Liver (tissue), 9 donors: ENCODE measurements around the gene MYO18A. TPM values are rescaled to one million over a fixed set of nuclear protein-coding genes. Genes with fewer than 3 reads are reported as not detected.

Experiments
- DNase-seq: peaks from one replicate; pipeline ENCODE4 v3.0.0-alpha.2; 2017; ENCODE audit warnings: low spot score
- H3K27ac ChIP-seq, 2 donors: one replicate each; pipeline ENCODE4 v1.7.0; 2013; ENCODE audit warnings: inconsistent platforms in 2 of 2, low read length in 2 of 2, control low read depth in 1 of 2, low read depth in 1 of 2, mild to moderate bottlenecking in 1 of 2
- H3K27me3 ChIP-seq, 4 donors: one replicate each; pipeline versions ENCODE4 v1.6.1 to v1.7.0; 2013; ENCODE audit warnings: low read length in 3 of 4, inconsistent platforms in 1 of 4, mild to moderate bottlenecking in 1 of 4, moderate library complexity in 1 of 4; ENCODE audit not compliant: control insufficient read depth in 4 of 4, insufficient read depth in 4 of 4
- H3K36me3 ChIP-seq, 4 donors: one replicate each; pipeline versions ENCODE4 v1.6.1 to v1.7.0; 2013; ENCODE audit warnings: low read length in 3 of 4, mild to moderate bottlenecking in 3 of 4, low read depth in 1 of 4, moderate library complexity in 1 of 4; ENCODE audit not compliant: control insufficient read depth in 4 of 4, insufficient read depth in 3 of 4
- H3K4me1 ChIP-seq, 4 donors: one replicate each; pipeline versions ENCODE4 v1.6.1 to v1.7.0; 2013; ENCODE audit warnings: low read length in 3 of 4, mild to moderate bottlenecking in 3 of 4, moderate library complexity in 1 of 4; ENCODE audit not compliant: control insufficient read depth in 4 of 4, insufficient read depth in 4 of 4
- H3K4me3 ChIP-seq, 3 donors: one replicate each; pipeline versions ENCODE4 v1.6.1 to v1.7.0; 2013; ENCODE audit warnings: low read length in 3 of 3, control low read depth in 1 of 3, low read depth in 1 of 3, mild to moderate bottlenecking in 1 of 3
- H3K9ac ChIP-seq, 2 donors: one replicate each; pipeline ENCODE4 v1.7.0; 2013; ENCODE audit warnings: low read length in 2 of 2, mild to moderate bottlenecking in 2 of 2, moderate library complexity in 2 of 2, control low read depth in 1 of 2, low read depth in 1 of 2
- H3K9me3 ChIP-seq, 4 donors: one replicate each; pipeline versions ENCODE4 v1.6.1 to v1.7.0; 2013; ENCODE audit warnings: low read length in 3 of 4; ENCODE audit not compliant: control insufficient read depth in 4 of 4
- EGR1 ChIP-seq, 2 donors: IDR thresholded peaks; 2 replicates each; pipeline ENCODE4 v1.6.1; 2016 to 2018; ENCODE audit warnings: antibody characterized with exemption in 2 of 2, low read depth in 2 of 2
- FOXA1 ChIP-seq: IDR thresholded peaks from 2 replicates; pipeline ENCODE4 v1.6.1; 2016; ENCODE audit warnings: antibody characterized with exemption
- FOXA2 ChIP-seq: IDR thresholded peaks from 2 replicates; pipeline ENCODE4 v1.6.1; 2016; ENCODE audit warnings: antibody characterized with exemption
- GABPA ChIP-seq, 2 donors: IDR thresholded peaks in 1 of 2; conservative IDR thresholded peaks in 1 of 2; 2 replicates each; pipeline ENCODE4 v1.6.1; 2016; ENCODE audit warnings: antibody characterized with exemption in 2 of 2, mild to moderate bottlenecking in 1 of 2, moderate library complexity in 1 of 2
- HNF4A ChIP-seq, 2 donors: conservative IDR thresholded peaks; 2 replicates each; pipeline ENCODE4 v1.6.1; 2016; ENCODE audit warnings: antibody characterized with exemption in 2 of 2, mild to moderate bottlenecking in 2 of 2
- HNF4G ChIP-seq: IDR thresholded peaks from 2 replicates; pipeline ENCODE4 v1.6.1; 2016; ENCODE audit warnings: antibody characterized with exemption
- JUND ChIP-seq, 2 donors: IDR thresholded peaks; 2 replicates each; pipeline ENCODE4 v1.6.1; 2016; ENCODE audit warnings: antibody characterized with exemption in 2 of 2
- NR2F2 ChIP-seq: IDR thresholded peaks from 2 replicates; pipeline ENCODE4 v1.6.1; 2016; ENCODE audit warnings: antibody characterized with exemption
- RXRA ChIP-seq, 2 donors: IDR thresholded peaks; 2 replicates each; pipeline ENCODE4 v1.6.1; 2017 to 2018; ENCODE audit warnings: antibody characterized with exemption in 2 of 2, mild to moderate bottlenecking in 1 of 2
- SP1 ChIP-seq: IDR thresholded peaks from 2 replicates; pipeline ENCODE4 v1.6.1; 2018; ENCODE audit warnings: antibody characterized with exemption, mild to moderate bottlenecking
- TAF1 ChIP-seq: conservative IDR thresholded peaks from 2 replicates; pipeline ENCODE4 v1.6.1; 2016; ENCODE audit warnings: antibody characterized with exemption, mild to moderate bottlenecking
- YY1 ChIP-seq: IDR thresholded peaks from 2 replicates; pipeline ENCODE4 v1.6.1; 2016; ENCODE audit warnings: antibody characterized with exemption, mild to moderate bottlenecking
- WGBS: extraction: QIAGEN DNeasy Blood & Tissue Kit; methylation state at CpG from one replicate; pipeline ENCODE4 v1.1.7; 2013; 5-methylcytosine and 5-hydroxymethylcytosine counted together
- polyA plus RNA-seq, 2 donors: library from polyadenylated mRNA; stranded (reverse) in 1 of 2; unstranded in 1 of 2; fragments of 200-250 nt in 1 of 2; fragments of >200 nt in 1 of 2; fragmentation: Nextera tagmentation in 1 of 2; extraction: Ambion mirVana in 1 of 2; gene quantifications; one replicate each; pipeline versions ENCODE4 v1.2.1 to v1.2.3, GENCODE V29; 2013 to 2015
- total RNA-seq, 2 donors: library from RNA; depleted of rRNA; stranded (reverse); fragments of >200 nt; gene quantifications; one replicate each; pipeline ENCODE4 v1.2.3, GENCODE V29; 2014
- TF ChIP-seq, protein P1 (sequence below): IDR thresholded peaks from 2 replicates; pipeline ENCODE4 v1.6.1; 2016; ENCODE audit warnings: antibody characterized with exemption
- TF ChIP-seq, protein P2 (sequence below): IDR thresholded peaks from 2 replicates; pipeline ENCODE4 v1.6.1; 2016; ENCODE audit warnings: antibody characterized with exemption
- TF ChIP-seq, protein P3 (sequence below): IDR thresholded peaks from 2 replicates; pipeline ENCODE4 v1.6.1; 2016; ENCODE audit warnings: antibody characterized with exemption, mild to moderate bottlenecking
- TF ChIP-seq, protein P4 (sequence below): fragments of 150-350 bp; IDR thresholded peaks from 2 replicates; pipeline ENCODE4 v1.5.1; 2017; ENCODE audit warnings: improper control_type of control experiment, low read depth, low read length; ENCODE audit not compliant: missing input control
- TF ChIP-seq, protein P5 (sequence below): IDR thresholded peaks from 2 replicates; pipeline ENCODE4 v1.6.1; 2016; ENCODE audit warnings: antibody characterized with exemption
- donor health status: healthy.
- donor health status: healthy.
- donor health status: healthy.
- donor health status: healthy.
- donor health status: healthy.

Gene MYO18A
- total and polyA plus RNA-seq, 4 donors: 26.3 to 81.6 (median 37.3) TPM

DNA sequence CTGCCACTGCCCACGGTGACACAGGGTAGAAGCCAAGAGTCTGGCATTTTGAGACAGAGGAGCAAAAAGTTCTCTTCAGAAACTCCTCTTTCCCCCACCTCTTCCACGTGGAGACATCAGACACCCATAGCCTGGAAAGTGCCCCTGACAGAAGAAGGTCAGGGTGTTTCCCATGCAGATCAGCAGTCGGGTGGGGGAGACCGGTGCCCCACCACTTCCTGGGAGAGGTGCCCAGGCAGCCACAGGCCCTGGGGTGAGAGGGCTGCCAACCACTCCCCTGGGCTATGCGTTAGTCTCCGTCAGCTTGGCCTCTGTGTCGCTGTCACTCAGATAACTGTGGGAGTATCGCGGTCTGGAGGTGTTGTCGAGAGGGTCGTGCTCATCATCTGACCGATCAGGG, 105.7 kb downstream of the MYO18A start (continued):
- TF ChIP-seq, protein P1, sequence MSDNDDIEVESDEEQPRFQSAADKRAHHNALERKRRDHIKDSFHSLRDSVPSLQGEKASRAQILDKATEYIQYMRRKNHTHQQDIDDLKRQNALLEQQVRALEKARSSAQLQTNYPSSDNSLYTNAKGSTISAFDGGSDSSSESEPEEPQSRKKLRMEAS: no peak
- TF ChIP-seq TAF1 (no peak), JUND (IDR thresholded peaks at IDR 0.05) (no peak), SP1 (no peak)

DNA sequence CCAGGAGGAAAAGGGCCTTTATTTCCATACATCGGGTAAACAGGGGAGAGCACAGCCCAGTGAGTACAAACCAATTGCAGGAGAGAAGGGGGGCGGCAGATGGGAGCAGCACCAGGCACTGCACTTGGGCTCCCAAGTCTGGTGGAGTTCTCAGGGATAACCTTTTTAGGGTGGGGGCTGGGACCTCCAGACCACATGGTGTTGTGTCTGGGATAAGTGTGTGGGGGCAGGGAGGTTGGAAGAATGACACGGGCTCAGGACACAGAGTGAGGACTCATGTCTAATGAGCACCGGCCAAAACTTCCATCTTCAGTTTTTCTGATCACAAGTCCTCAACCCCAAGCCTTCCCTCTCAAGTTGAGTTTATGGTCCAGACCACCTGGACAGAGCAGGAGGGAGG, 106.7 kb downstream of the MYO18A start:
- no peak overlapping the region for H3K9ac ChIP-seq
- peaks cover 4 to 12% (median 4%) of the 10 kb centered on the region in 4 donors for H3K36me3 ChIP-seq
- TF ChIP-seq, protein P1: no peak
- no peak for TF ChIP-seq TAF1
- TF ChIP-seq, protein P2, sequence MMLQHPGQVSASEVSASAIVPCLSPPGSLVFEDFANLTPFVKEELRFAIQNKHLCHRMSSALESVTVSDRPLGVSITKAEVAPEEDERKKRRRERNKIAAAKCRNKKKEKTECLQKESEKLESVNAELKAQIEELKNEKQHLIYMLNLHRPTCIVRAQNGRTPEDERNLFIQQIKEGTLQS: no peak
- WGBS: 83% methylated on average over 4 of the region's 4 CpGs
- no peaks in the 10 kb centered on the region for H3K9me3 ChIP-seq
- peaks cover 0 to 4% (median 0%) of the 10 kb centered on the region in 4 donors for H3K4me1 ChIP-seq
- H3K4me3 ChIP-seq: no peak overlapping the region
- H3K27ac ChIP-seq: no peak overlapping the region
- no peak for DNase-seq
- H3K27me3 ChIP-seq: no peaks in the 10 kb centered on the region

DNA sequence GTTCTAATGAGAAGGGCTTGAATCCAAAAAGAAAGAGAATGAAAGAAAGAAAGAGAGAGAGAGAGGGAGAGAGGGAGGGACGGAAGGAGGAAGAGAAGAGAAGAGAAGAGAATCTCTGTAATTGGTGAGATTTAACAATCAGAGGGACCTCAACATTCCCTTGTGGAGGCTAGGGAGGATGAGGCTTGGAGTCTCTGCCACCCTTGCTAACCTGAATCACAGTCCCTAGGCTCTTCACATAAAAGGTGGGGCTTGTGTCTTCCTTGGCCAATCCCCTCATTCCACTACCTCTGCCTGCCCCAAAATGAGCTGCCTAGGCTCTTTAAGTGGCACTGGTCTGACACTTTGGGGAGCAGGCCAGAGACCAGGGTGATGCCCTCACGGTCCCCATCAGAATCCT, 107.2 kb downstream of the MYO18A start:
- H3K36me3 ChIP-seq: peaks cover 0 to 8% (median 3%) of the 10 kb centered on the region in 4 donors
- H3K4me1 ChIP-seq: peaks cover 0 to 4% (median 0%) of the 10 kb centered on the region in 4 donors
- TF ChIP-seq TAF1 (no peak), FOXA2 (no peak), NR2F2 (no peak), YY1 (no peak), SP1 (no peak), HNF4G (no peak)
- H3K9me3 ChIP-seq: no peaks in the 10 kb centered on the region
- 83% methylated on average over 2 of the region's 2 CpGs for WGBS
- H3K4me3 ChIP-seq: no peak overlapping the region
- no peaks in the 10 kb centered on the region for H3K27me3 ChIP-seq
- H3K9ac ChIP-seq: no peak overlapping the region
- no peak overlapping the region for H3K27ac ChIP-seq
- no peak for DNase-seq

DNA sequence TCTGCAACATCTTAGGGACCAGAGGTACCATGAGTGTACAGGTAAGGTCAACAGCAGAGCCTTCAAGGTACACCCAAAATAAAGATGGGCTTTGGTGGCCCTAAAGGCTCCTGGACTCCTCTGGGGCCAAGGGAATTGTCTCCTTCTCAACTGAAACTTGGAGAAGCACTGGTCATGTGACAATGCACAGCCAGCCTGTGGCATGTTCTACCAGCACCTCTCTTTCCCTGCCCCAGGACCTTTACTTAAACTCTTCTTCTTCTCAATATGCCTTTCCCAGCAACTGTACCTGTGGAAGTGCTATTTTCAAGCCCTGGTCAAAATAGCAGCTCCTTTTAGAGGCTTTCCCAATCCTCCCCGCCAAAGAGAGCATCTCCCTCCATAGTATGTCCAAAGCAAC, 108.9 kb downstream of the MYO18A start:
- no peaks in the 10 kb centered on the region for H3K9me3 ChIP-seq
- 97% methylated on average over 1 of the region's 1 CpG for WGBS
- TF ChIP-seq, protein P1: no peak
- no peak for TF ChIP-seq TAF1
- TF ChIP-seq, protein P3, sequence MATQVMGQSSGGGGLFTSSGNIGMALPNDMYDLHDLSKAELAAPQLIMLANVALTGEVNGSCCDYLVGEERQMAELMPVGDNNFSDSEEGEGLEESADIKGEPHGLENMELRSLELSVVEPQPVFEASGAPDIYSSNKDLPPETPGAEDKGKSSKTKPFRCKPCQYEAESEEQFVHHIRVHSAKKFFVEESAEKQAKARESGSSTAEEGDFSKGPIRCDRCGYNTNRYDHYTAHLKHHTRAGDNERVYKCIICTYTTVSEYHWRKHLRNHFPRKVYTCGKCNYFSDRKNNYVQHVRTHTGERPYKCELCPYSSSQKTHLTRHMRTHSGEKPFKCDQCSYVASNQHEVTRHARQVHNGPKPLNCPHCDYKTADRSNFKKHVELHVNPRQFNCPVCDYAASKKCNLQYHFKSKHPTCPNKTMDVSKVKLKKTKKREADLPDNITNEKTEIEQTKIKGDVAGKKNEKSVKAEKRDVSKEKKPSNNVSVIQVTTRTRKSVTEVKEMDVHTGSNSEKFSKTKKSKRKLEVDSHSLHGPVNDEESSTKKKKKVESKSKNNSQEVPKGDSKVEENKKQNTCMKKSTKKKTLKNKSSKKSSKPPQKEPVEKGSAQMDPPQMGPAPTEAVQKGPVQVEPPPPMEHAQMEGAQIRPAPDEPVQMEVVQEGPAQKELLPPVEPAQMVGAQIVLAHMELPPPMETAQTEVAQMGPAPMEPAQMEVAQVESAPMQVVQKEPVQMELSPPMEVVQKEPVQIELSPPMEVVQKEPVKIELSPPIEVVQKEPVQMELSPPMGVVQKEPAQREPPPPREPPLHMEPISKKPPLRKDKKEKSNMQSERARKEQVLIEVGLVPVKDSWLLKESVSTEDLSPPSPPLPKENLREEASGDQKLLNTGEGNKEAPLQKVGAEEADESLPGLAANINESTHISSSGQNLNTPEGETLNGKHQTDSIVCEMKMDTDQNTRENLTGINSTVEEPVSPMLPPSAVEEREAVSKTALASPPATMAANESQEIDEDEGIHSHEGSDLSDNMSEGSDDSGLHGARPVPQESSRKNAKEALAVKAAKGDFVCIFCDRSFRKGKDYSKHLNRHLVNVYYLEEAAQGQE: no peak
- TF ChIP-seq, protein P2: no peak
- TF ChIP-seq SP1: no peak
- no peak for TF ChIP-seq YY1
- TF ChIP-seq FOXA1: no peak
- no peak for TF ChIP-seq NR2F2
- TF ChIP-seq HNF4A (conservative IDR thresholded peaks at IDR 0.05): no peak
- TF ChIP-seq, protein P4, sequence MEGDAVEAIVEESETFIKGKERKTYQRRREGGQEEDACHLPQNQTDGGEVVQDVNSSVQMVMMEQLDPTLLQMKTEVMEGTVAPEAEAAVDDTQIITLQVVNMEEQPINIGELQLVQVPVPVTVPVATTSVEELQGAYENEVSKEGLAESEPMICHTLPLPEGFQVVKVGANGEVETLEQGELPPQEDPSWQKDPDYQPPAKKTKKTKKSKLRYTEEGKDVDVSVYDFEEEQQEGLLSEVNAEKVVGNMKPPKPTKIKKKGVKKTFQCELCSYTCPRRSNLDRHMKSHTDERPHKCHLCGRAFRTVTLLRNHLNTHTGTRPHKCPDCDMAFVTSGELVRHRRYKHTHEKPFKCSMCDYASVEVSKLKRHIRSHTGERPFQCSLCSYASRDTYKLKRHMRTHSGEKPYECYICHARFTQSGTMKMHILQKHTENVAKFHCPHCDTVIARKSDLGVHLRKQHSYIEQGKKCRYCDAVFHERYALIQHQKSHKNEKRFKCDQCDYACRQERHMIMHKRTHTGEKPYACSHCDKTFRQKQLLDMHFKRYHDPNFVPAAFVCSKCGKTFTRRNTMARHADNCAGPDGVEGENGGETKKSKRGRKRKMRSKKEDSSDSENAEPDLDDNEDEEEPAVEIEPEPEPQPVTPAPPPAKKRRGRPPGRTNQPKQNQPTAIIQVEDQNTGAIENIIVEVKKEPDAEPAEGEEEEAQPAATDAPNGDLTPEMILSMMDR: no peak
- no peak for TF ChIP-seq EGR1 (IDR thresholded peaks at IDR 0.05; ENCODE audit: low read depth in 2 of 2)
- no peak for TF ChIP-seq GABPA (IDR thresholded peaks at IDR 0.05 in 1 of 2, conservative IDR thresholded peaks at IDR 0.05 in 1 of 2)
- TF ChIP-seq RXRA (IDR thresholded peaks at IDR 0.05): no peak
- no peak for TF ChIP-seq JUND (IDR thresholded peaks at IDR 0.05)
- TF ChIP-seq, protein P5, sequence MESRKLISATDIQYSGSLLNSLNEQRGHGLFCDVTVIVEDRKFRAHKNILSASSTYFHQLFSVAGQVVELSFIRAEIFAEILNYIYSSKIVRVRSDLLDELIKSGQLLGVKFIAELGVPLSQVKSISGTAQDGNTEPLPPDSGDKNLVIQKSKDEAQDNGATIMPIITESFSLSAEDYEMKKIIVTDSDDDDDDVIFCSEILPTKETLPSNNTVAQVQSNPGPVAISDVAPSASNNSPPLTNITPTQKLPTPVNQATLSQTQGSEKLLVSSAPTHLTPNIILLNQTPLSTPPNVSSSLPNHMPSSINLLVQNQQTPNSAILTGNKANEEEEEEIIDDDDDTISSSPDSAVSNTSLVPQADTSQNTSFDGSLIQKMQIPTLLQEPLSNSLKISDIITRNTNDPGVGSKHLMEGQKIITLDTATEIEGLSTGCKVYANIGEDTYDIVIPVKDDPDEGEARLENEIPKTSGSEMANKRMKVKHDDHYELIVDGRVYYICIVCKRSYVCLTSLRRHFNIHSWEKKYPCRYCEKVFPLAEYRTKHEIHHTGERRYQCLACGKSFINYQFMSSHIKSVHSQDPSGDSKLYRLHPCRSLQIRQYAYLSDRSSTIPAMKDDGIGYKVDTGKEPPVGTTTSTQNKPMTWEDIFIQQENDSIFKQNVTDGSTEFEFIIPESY: no peak

More for the DNA sequence above, 108.9 kb downstream of the MYO18A start:
- Histone ChIP-seq H3K9ac (no peak overlapping the region), H3K4me1 (no peaks in the 10 kb centered on the region), H3K4me3 (no peak overlapping the region), H3K27me3 (no peaks in the 10 kb centered on the region), H3K27ac (no peak overlapping the region), H3K36me3 (peaks cover 0 to 2% (median under 1%) of the 10 kb centered on the region in 4 donors)
- DNase-seq: no peak
